K562 (cell line): ENCODE measurements around the gene PPP1R9B. TPM values are rescaled to one million over a fixed set of nuclear protein-coding genes. Genes with fewer than 3 reads are reported as not detected.

Experiments used
- ATAC-seq: fragments of 200-7000 bp; cut with Tn5 transposase; 3 replicates; pipeline ENCODE4 v1.9.1; 2020; ENCODE audit warnings: moderate library complexity
- BruUV-seq: library from RNA; stranded (reverse); fragments of 400-500 nt; replicated peaks from 2 replicates; lab custom pipeline; 2021; lab: Mats Ljungman, UMichigan
- CTCF ChIA-PET: fragments of 300-600 bp; formaldehyde crosslinking; extraction: SDS; loops from one replicate; lab custom pipeline; 2021; ENCODE audit warnings: low intra/inter-chr PET ratio; lab: Yijun Ruan, JAX
- POLR2A ChIA-PET: fragments of 300-600, 350-650 bp; sonication (Branson Sonifier 250); formaldehyde crosslinking; extraction: SDS; loops from one replicate; lab custom pipeline; 2021; ENCODE audit warnings: antibody characterized with exemption, inconsistent platforms; lab: Yijun Ruan, JAX
- DNase-seq, 4 experiments: peaks; one replicate each; pipeline versions ENCODE4 v3.0.0 to v3.0.0-alpha.2; 2011 to 2018; ENCODE audit warnings: low spot score in 3 of 4, mixed read lengths in 3 of 4; ENCODE audit errors: extremely low read depth in 1 of 4
- FAIRE-seq: peaks from 2 replicates; lab custom pipeline; 2011; peaks lifted over from hg19 to GRCh38; lab: Jason Lieb, UNC
- H2AFZ ChIP-seq: 2 replicates; pipeline ENCODE4 v1.6.0; 2011; ENCODE audit warnings: low read depth, low read length, control low read depth, inconsistent platforms
- H3K27ac ChIP-seq: fragments of 200-600 bp; 3 replicates; pipeline ENCODE4 v1.8.0; 2011; ENCODE audit warnings: low read depth, mild to moderate bottlenecking, control low read depth, inconsistent platforms, low read length, moderate library complexity, mixed read lengths; ENCODE audit errors: extremely low read depth
- H3K27me3 ChIP-seq, 2 experiments: fragments of 300-600 bp in 1 of 2; 2 replicates in 1 of 2; 3 replicates in 1 of 2; pipeline versions ENCODE4 v1.6.0 to v1.8.0; 2011; ENCODE audit warnings: inconsistent platforms in 2 of 2, low read length in 2 of 2, mild to moderate bottlenecking in 1 of 2, mixed read lengths in 1 of 2, moderate library complexity in 1 of 2; ENCODE audit not compliant: control insufficient read depth in 2 of 2, insufficient read depth in 2 of 2
- H3K36me3 ChIP-seq: fragments of 300-600 bp; 3 replicates; pipeline ENCODE4 v1.8.0; 2011; ENCODE audit warnings: mild to moderate bottlenecking, low read length, inconsistent platforms; ENCODE audit not compliant: control insufficient read depth, insufficient read depth
- H3K4me1 ChIP-seq, 2 experiments: fragments of 200-600 bp in 1 of 2; replicated peaks in 1 of 2; 2 replicates in 1 of 2; 3 replicates in 1 of 2; pipeline versions ENCODE4 v1.5.1 to v1.8.0; 2011; ENCODE audit warnings: inconsistent platforms in 2 of 2, low read length in 2 of 2, mild to moderate bottlenecking in 1 of 2, mixed read lengths in 1 of 2, moderate library complexity in 1 of 2; ENCODE audit not compliant: control insufficient read depth in 2 of 2, insufficient read depth in 2 of 2
- H3K4me2 ChIP-seq: 2 replicates; pipeline ENCODE4 v1.6.1; 2011; ENCODE audit warnings: low read length, control low read depth, inconsistent platforms, mixed read lengths; ENCODE audit not compliant: insufficient read depth
- H3K4me3 ChIP-seq: fragments of 200-600 bp; sonication (generic), shearing (Covaris generic); 2 replicates; pipeline ENCODE4 v1.5.1; 2016; ENCODE audit warnings: control low read depth, inconsistent platforms
- H3K79me2 ChIP-seq: fragments of 200-600 bp; 3 replicates; pipeline ENCODE4 v1.8.0; 2011; ENCODE audit warnings: low read length, inconsistent platforms; ENCODE audit not compliant: control insufficient read depth, insufficient read depth
- H3K9ac ChIP-seq, 2 experiments: 2 replicates each; pipeline versions ENCODE4 v1.6.0 to v1.6.1; 2011; ENCODE audit warnings: low read depth in 2 of 2, low read length in 2 of 2, control low read depth in 1 of 2, inconsistent platforms in 1 of 2, mild to moderate bottlenecking in 1 of 2, mixed read lengths in 1 of 2; ENCODE audit not compliant: insufficient read depth in 1 of 2
- H3K9me1 ChIP-seq: one replicate; pipeline ENCODE4 v1.6.0; 2011; ENCODE audit warnings: inconsistent platforms, mild to moderate bottlenecking, low read length, moderate library complexity; ENCODE audit not compliant: control insufficient read depth, insufficient read depth
- H3K9me3 ChIP-seq: replicated peaks from 2 replicates; pipeline ENCODE4 v1.5.1; 2011; ENCODE audit warnings: low read depth, low read length, inconsistent platforms; ENCODE audit not compliant: control insufficient read depth, insufficient read depth
- H4K20me1 ChIP-seq: replicated peaks from 2 replicates; pipeline ENCODE4 v1.6.1; 2011; ENCODE audit warnings: low read length, inconsistent platforms, mixed read lengths; ENCODE audit not compliant: control insufficient read depth, insufficient read depth
- CC2D1A ChIP-seq: fragments of 450-650 bp; IDR thresholded peaks from 2 replicates; pipeline ENCODE4 v1.6.1; 2017; ENCODE audit warnings: mild to moderate bottlenecking
- CHD1 ChIP-seq: fragments of 200-600 bp; sonication (generic); IDR thresholded peaks from one replicate; pipeline ENCODE4 v1.6.1; 2012; ENCODE audit warnings: mild to moderate bottlenecking, moderate library complexity, low read length, inconsistent platforms
- DPF2 ChIP-seq: fragments of 450-650 bp; IDR thresholded peaks from 2 replicates; pipeline ENCODE4 v1.6.1; 2016
- EZH2 ChIP-seq: IDR thresholded peaks from 2 replicates; pipeline ENCODE4 v1.6.1; 2012; ENCODE audit warnings: low read depth, mild to moderate bottlenecking, inconsistent platforms, low read length, borderline replicate concordance
- MBD2 ChIP-seq: sonication (generic); IDR thresholded peaks from 2 replicates; pipeline ENCODE4 v1.6.1; 2016; ENCODE audit warnings: low read depth, borderline replicate concordance
- MECOM ChIP-seq: fragments of 250-450 bp; sonication (Bioruptor Pico); IDR thresholded peaks from 2 replicates; pipeline ENCODE4 v1.8.0; 2022; ENCODE audit warnings: inconsistent platforms
- NR2C2 ChIP-seq, 2 experiments: fragments of 200-800 bp in 1 of 2; sonication (Bioruptor generic) in 1 of 2; sonication (generic) in 1 of 2; formaldehyde crosslinking in 1 of 2; IDR thresholded peaks; 2 replicates each; pipeline versions ENCODE4 v1.6.1 to v1.8.0; 2016 to 2022; ENCODE audit warnings: mild to moderate bottlenecking in 1 of 2, missing compliant biosample characterization in 1 of 2, missing genetic modification characterization in 1 of 2, missing genetic modification reagents in 1 of 2
- NRF1 ChIP-seq, 2 experiments: fragments of 450-650 bp; IDR thresholded peaks in 1 of 2; conservative IDR thresholded peaks in 1 of 2; 2 replicates each; pipeline ENCODE4 v1.6.1; 2014; ENCODE audit warnings: mild to moderate bottlenecking in 2 of 2
- POLR2AphosphoS2 ChIP-seq: IDR thresholded peaks from 2 replicates; pipeline ENCODE4 v1.6.1; 2012; ENCODE audit warnings: low read length, improper control_type of control experiment
- RFX7 ChIP-seq: fragments of 250-450 bp; sonication (Bioruptor Pico); IDR thresholded peaks from 2 replicates; pipeline ENCODE4 v1.5.1; 2021; ENCODE audit warnings: mild to moderate bottlenecking
- SMARCE1 ChIP-seq: fragments of 450-650 bp; IDR thresholded peaks from 2 replicates; pipeline ENCODE4 v1.7.1; 2016; ENCODE audit warnings: mild to moderate bottlenecking
- SNRNP70 ChIP-seq: fragments of 200-400 bp; formaldehyde crosslinking; optimal IDR thresholded peaks from 2 replicates; pipeline ENCODE3; 2017; ENCODE audit warnings: low read depth, low read length
- TCFL5 ChIP-seq: fragments of 250-450 bp; sonication (Bioruptor Pico); conservative IDR thresholded peaks from 2 replicates; pipeline ENCODE4 v1.6.1; 2021; ENCODE audit warnings: mild to moderate bottlenecking, moderate library complexity, matching md5 sums
- U2AF2 ChIP-seq: fragments of 200-400 bp; formaldehyde crosslinking; optimal IDR thresholded peaks from 2 replicates; pipeline ENCODE3; 2017; ENCODE audit warnings: low read depth, mild to moderate bottlenecking, low read length
- ZNF263 ChIP-seq: sonication (generic); formaldehyde crosslinking; IDR thresholded peaks from 2 replicates; pipeline ENCODE4 v1.8.0; 2022; ENCODE audit warnings: mild to moderate bottlenecking, missing genetic modification reagents, borderline replicate concordance
- ZNF311 ChIP-seq: fragments of 250-450 bp; sonication (Bioruptor Pico); IDR thresholded peaks from 2 replicates; pipeline ENCODE4 v1.4.0; 2020; ENCODE audit warnings: mild to moderate bottlenecking, moderate library complexity
- ZNF316 ChIP-seq: fragments of 450-650 bp; IDR thresholded peaks from 2 replicates; pipeline ENCODE4 v1.6.1; 2016
- ZNF324 ChIP-seq: fragments of 250-450 bp; sonication (Bioruptor Pico); IDR thresholded peaks from 2 replicates; pipeline ENCODE4 v1.4.0; 2020; ENCODE audit warnings: mild to moderate bottlenecking
- ZNF445 ChIP-seq: fragments of 250-450 bp; sonication (Bioruptor Pico); IDR thresholded peaks from 2 replicates; pipeline ENCODE4 v1.4.0; 2020; ENCODE audit warnings: low read depth, mild to moderate bottlenecking, moderate library complexity
- WGBS: fragments of 100-300 bp; shearing (Covaris generic); methylation state at CpG from one replicate; pipeline ENCODE4 v1.1.6; 2016; ENCODE audit warnings: low coverage, mixed read lengths; ENCODE audit not compliant: insufficient coverage; ENCODE audit errors: missing lambda C conversion rate; 5-methylcytosine and 5-hydroxymethylcytosine counted together
- in situ Hi-C: fragments of 300-500 bp; cut with MboI; formaldehyde crosslinking; loops from 4 replicates; pipeline ENCODE4 v1.15.0; 2018; ENCODE audit warnings: inconsistent platforms, mixed read lengths
- intact Hi-C: fragments of 100-400 bp; cut with micrococcal nuclease; formaldehyde crosslinking; loops from 2 replicates; pipeline ENCODE4 v1.14.2; 2022
- polyA plus RNA-seq, 8 experiments: library from polyadenylated mRNA; depleted of rRNA in 4 of 8; stranded (reverse) in 5 of 8; unstranded in 3 of 8; fragments of >200 nt; fragmentation: Nextera tagmentation in 2 of 8; fragmentation: Illumina TruSeq in 1 of 8; extraction: Ambion mirVana in 2 of 8; extraction: Trizol in 1 of 8; gene quantifications; 2 replicates each; pipeline versions ENCODE4 v1.2.1 to v1.2.3, GENCODE V29; 2011 to 2014; ENCODE audit warnings: inconsistent platforms in 1 of 8, missing spikeins in 1 of 8
- total RNA-seq, 7 experiments: library from RNA; depleted of rRNA in 6 of 7; stranded (reverse); fragments of >200 nt in 6 of 7; fragmentation: Illumina TruSeq in 2 of 7; extraction: Trizol in 2 of 7; gene quantifications; 2 replicates each; pipeline versions ENCODE4 v1.2.1 to v1.2.3, GENCODE V29; 2011 to 2021; ENCODE audit warnings: low replicate concordance in 1 of 7
- TF ChIP-seq, protein P1 (sequence below): sonication (generic); formaldehyde crosslinking; IDR thresholded peaks from 2 replicates; pipeline ENCODE4 v1.8.0; 2022; ENCODE audit warnings: mild to moderate bottlenecking, missing genetic modification reagents
- TF ChIP-seq, protein P2 (sequence below): fragments of 250-450 bp; sonication (Bioruptor Pico); IDR thresholded peaks from 2 replicates; pipeline ENCODE4 v1.8.0; 2022; ENCODE audit warnings: moderate library complexity, mild to moderate bottlenecking, inconsistent platforms

PPP1R9B gene
- total and polyA plus RNA-seq, 9 of the 15 experiments (the other 6 are each of a cell fraction or from before 2014, with no cell fraction given): 0.10 to 63.5 (median 24.7) TPM

DNA sequence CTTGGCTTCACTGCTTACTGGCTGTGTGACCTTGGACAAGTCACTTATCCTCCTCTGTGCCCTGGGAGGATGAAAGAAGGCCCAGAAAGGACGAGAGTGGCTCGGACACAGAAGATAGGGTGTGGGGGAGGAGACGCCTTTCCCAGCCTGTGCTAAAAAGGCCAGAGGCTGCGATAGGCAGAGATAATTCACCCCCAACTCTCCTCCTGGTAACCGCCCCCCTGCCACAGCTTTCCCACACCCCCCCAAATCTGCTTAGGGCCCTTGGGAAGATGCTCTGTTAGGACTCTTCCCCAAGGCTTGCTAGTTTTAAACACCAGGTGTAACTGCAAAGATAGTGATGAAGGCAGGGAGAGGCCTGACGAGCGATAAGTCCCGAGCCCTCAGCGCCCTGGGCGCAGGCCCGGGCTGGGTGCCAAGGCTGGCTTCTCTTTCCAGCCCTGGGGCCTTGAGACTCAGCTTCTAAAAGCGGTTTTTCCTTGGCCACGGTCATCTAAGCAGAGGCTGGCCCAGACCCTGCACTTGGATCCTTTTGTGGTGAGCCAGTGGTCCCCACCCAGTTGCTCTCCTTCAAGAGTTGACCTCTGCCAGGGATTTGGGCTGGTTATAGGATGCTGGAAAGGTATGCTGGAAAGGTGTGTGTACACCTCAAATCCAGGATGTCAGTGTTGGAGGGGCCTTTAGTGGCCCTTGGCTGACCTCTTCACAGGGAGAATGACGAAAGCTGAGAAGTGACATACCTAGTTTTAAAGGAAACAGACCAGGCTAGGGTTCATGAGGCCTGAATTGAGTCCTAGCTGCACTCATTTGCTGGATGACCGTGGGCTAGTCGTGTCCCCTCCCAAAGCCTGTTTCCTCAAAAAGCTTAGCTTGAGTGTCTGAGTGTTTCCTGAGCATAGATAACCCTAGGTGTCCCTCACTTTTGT lies 3.4 kb upstream of the PPP1R9B start:
- H3K4me2 ChIP-seq: peak overlapping the region; percentile 60
- no TSS peak for BruUV-seq
- in situ Hi-C loops: no loop called here
- no peaks in the 10 kb centered on the region for H3K9me3 ChIP-seq
- peaks cover 5% of the 10 kb centered on the region for H3K9me1 ChIP-seq
- DNase-seq (peak; percentile 83 to 92 (median 86)), ATAC-seq (peak; percentile 35), FAIRE-seq (peak; percentile 93)
- no peaks in the 10 kb centered on the region for H3K36me3 ChIP-seq
- peaks cover 31% of the 10 kb centered on the region for H3K79me2 ChIP-seq
- H3K4me1 ChIP-seq: peaks cover 38 to 68% of the 10 kb centered on the region in 2 experiments
- CTCF ChIA-PET: no interaction called here
- intact Hi-C loops: no loop called here
- H2AFZ ChIP-seq: peak overlapping the region; percentile 30; the same call in 1 of the 2 replicates
- no peak overlapping the region for H3K4me3 ChIP-seq
- no peaks in the 10 kb centered on the region for H3K27me3 ChIP-seq
- 1% methylated on average over 16 of the region's 16 CpGs for WGBS
- H3K27ac ChIP-seq: peak overlapping the region; percentile 87
- H4K20me1 ChIP-seq: no peaks in the 10 kb centered on the region
- POLR2A ChIA-PET: interaction anchor here (0.5 to 1.7 kb wide), 10 partner anchors 9 to 331 kb away, joined by 3 to 5 read pairs (median 3); no protein-coding TSS in a partner anchor
- peak overlapping the region; percentile 67 to 81; a peak in 3 of 4 replicates for H3K9ac ChIP-seq
- TF ChIP-seq POLR2AphosphoS2 (no peak), ZNF311 (CRISPR knock-in tag) (no peak), ZNF445 (no peak), MBD2 (peak; percentile 46; the same call in 1 of the 2 replicates), ZNF324 (CRISPR knock-in tag) (no peak), ZNF263 (no peak), U2AF2 (no peak), DPF2 (peak; percentile 85; the same call in 1 of the 2 replicates), CC2D1A (0 out of 2 replicates have a peak, but pooled peaks have one; percentile 32), NRF1 (conservative IDR thresholded peaks at IDR 0.05 in 1 of 2, IDR thresholded peaks at IDR 0.05 in 1 of 2) (peak; percentile 75 to 82), SNRNP70 (no peak), ZNF316 (no peak), RFX7 (CRISPR knock-in tag) (no peak), SMARCE1 (peak; percentile 79), NR2C2 (CRISPR knock-in tag; IDR thresholded peaks at IDR 0.05) (no peak), NR2C2 (tag; IDR thresholded peaks at IDR 0.05) (0 out of 2 replicates have a peak, but pooled peaks have one; percentile 39), TCFL5 (no peak), EZH2 (no peak), CHD1 (no peak), MECOM (CRISPR knock-in tag) (no peak)
- TF ChIP-seq, protein P1, sequence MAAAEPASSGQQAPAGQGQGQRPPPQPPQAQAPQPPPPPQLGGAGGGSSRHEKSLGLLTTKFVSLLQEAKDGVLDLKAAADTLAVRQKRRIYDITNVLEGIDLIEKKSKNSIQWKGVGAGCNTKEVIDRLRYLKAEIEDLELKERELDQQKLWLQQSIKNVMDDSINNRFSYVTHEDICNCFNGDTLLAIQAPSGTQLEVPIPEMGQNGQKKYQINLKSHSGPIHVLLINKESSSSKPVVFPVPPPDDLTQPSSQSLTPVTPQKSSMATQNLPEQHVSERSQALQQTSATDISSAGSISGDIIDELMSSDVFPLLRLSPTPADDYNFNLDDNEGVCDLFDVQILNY (CRISPR knock-in tag): no peak
- TF ChIP-seq, protein P2, sequence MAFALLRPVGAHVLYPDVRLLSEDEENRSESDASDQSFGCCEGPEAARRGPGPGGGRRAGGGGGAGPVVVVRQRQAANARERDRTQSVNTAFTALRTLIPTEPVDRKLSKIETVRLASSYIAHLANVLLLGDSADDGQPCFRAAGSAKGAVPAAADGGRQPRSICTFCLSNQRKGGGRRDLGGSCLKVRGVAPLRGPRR (CRISPR knock-in tag): no peak
